CD14-positive monocyte (primary cell): ENCODE results near the gene SETDB1. TPM values are rescaled to one million over a fixed set of nuclear protein-coding genes. Genes with fewer than 3 reads are reported as not detected.
A peak's percentile ranks its signal among the peaks of the same experiment; 100 is the strongest.

Experiments
- DNase-seq, 3 donors: peaks; one replicate each; pipeline ENCODE4 v3.0.0-alpha.2; 2011 to 2022
- H2AFZ ChIP-seq: 2 replicates; pipeline ENCODE4 v1.6.0; 2012; ENCODE audit warnings: mild to moderate bottlenecking, low read depth, low read length, inconsistent platforms; ENCODE audit not compliant: insufficient read depth, poor library complexity, severe bottlenecking
- H3K27ac ChIP-seq, 2 donors: 1 replicate in 1 of 2; 2 replicates in 1 of 2; pipeline ENCODE4 v1.5.1; 2012 to 2013; ENCODE audit warnings: low read length in 2 of 2, control low read depth in 1 of 2, inconsistent platforms in 1 of 2, low read depth in 1 of 2, mild to moderate bottlenecking in 1 of 2
- H3K27me3 ChIP-seq, 2 donors: one replicate each; pipeline versions ENCODE4 v1.6.0 to v1.6.1; 2011 to 2013; ENCODE audit warnings: low read length in 2 of 2; ENCODE audit not compliant: control insufficient read depth in 2 of 2, insufficient read depth in 2 of 2
- H3K36me3 ChIP-seq, 2 donors: replicated peaks in 1 of 2; 1 replicate in 1 of 2; 2 replicates in 1 of 2; pipeline versions ENCODE4 v1.5.1 to v1.6.1; 2012 to 2013; ENCODE audit warnings: low read length in 2 of 2, control low read depth in 1 of 2, inconsistent platforms in 1 of 2, mild to moderate bottlenecking in 1 of 2; ENCODE audit not compliant: insufficient read depth in 2 of 2, control insufficient read depth in 1 of 2
- H3K4me1 ChIP-seq, 2 donors: 1 replicate in 1 of 2; 2 replicates in 1 of 2; pipeline versions ENCODE4 v1.5.1 to v1.6.1; 2012 to 2013; ENCODE audit warnings: low read length in 2 of 2, control low read depth in 1 of 2, inconsistent platforms in 1 of 2, mild to moderate bottlenecking in 1 of 2, moderate library complexity in 1 of 2; ENCODE audit not compliant: insufficient read depth in 2 of 2, control insufficient read depth in 1 of 2
- H3K4me2 ChIP-seq: replicated peaks from 2 replicates; pipeline ENCODE3; 2012; ENCODE audit warnings: low read length, moderate library complexity, mild to moderate bottlenecking; ENCODE audit not compliant: poor library complexity, severe bottlenecking; ENCODE audit errors: extremely low read depth
- H3K4me3 ChIP-seq, 3 experiments: fragments of 200-600 bp in 1 of 3; sonication (generic) in 1 of 3; replicated peaks in 1 of 3; 1 replicate in 2 of 3; 2 replicates in 1 of 3; pipeline ENCODE4 v1.5.1; 2011 to 2013; ENCODE audit warnings: low read length in 3 of 3, mild to moderate bottlenecking in 3 of 3, control low read depth in 2 of 3, low read depth in 2 of 3, inconsistent platforms in 1 of 3, moderate library complexity in 1 of 3
- H3K79me2 ChIP-seq: 2 replicates; pipeline ENCODE4 v1.6.0; 2012; ENCODE audit warnings: mild to moderate bottlenecking, control low read depth, inconsistent platforms, low read length, moderate library complexity; ENCODE audit not compliant: insufficient read depth
- H3K9ac ChIP-seq: 2 replicates; pipeline ENCODE4 v1.6.0; 2017; ENCODE audit warnings: low read length, mild to moderate bottlenecking; ENCODE audit not compliant: insufficient read depth, poor library complexity, severe bottlenecking
- H3K9me3 ChIP-seq, 2 donors: replicated peaks in 1 of 2; 1 replicate in 1 of 2; 2 replicates in 1 of 2; pipeline versions ENCODE4 v1.5.1 to v1.6.1; 2012 to 2013; ENCODE audit warnings: low read length in 2 of 2, control low read depth in 1 of 2; ENCODE audit not compliant: control insufficient read depth in 1 of 2, insufficient read depth in 1 of 2
- H4K20me1 ChIP-seq: 2 replicates; pipeline ENCODE4 v1.6.0; 2012; ENCODE audit warnings: mild to moderate bottlenecking, low read length, control low read depth, moderate library complexity; ENCODE audit not compliant: insufficient read depth
- H3K27ac Mint-ChIP-seq, 7 donors: one replicate each; pipeline ENCODE4 v1.8.0; 2020; ENCODE audit warnings: mild to moderate bottlenecking in 7 of 7, mixed read lengths in 7 of 7, moderate library complexity in 6 of 7, inconsistent platforms in 2 of 7
- H3K27me3 Mint-ChIP-seq, 3 donors: one replicate each; pipeline ENCODE4 v1.8.0; 2021 to 2022; ENCODE audit warnings: low read depth in 3 of 3, mild to moderate bottlenecking in 3 of 3, mixed read lengths in 3 of 3, moderate library complexity in 3 of 3, inconsistent platforms in 1 of 3
- H3K36me3 Mint-ChIP-seq, 2 donors: one replicate each; pipeline ENCODE4 v1.8.0; 2020; ENCODE audit warnings: mixed read lengths in 2 of 2, inconsistent platforms in 1 of 2, mild to moderate bottlenecking in 1 of 2
- H3K4me1 Mint-ChIP-seq: one replicate; pipeline ENCODE4 v1.8.0; 2020; ENCODE audit warnings: mild to moderate bottlenecking, mixed read lengths
- H3K4me3 Mint-ChIP-seq, 2 donors: one replicate each; pipeline ENCODE4 v1.8.0; 2020; ENCODE audit warnings: mild to moderate bottlenecking in 2 of 2, mixed read lengths in 2 of 2, moderate library complexity in 1 of 2
- H3K9me3 Mint-ChIP-seq, 7 donors: one replicate each; pipeline ENCODE4 v1.8.0; 2020 to 2022; ENCODE audit warnings: mixed read lengths in 7 of 7, mild to moderate bottlenecking in 6 of 7, moderate library complexity in 6 of 7, inconsistent platforms in 2 of 7
- CTCF ChIP-seq: fragments of 200-600 bp; IDR thresholded peaks from one replicate; pipeline ENCODE4 v1.8.0; 2022; ENCODE audit warnings: antibody characterized with exemption, mild to moderate bottlenecking
- WGBS: methylation state at CpG from one replicate; pipeline ENCODE4 v1.1.5; 2013; ENCODE audit warnings: missing lambda C conversion rate; ENCODE audit not compliant: insufficient coverage; 5-methylcytosine and 5-hydroxymethylcytosine counted together
- intact Hi-C, 2 donors: fragments of 100-400 bp; cut with micrococcal nuclease; formaldehyde crosslinking; loops; one replicate each; pipeline versions ENCODE4 v1.15.0 to v1.15.1; 2023
- polyA plus RNA-seq, 3 donors: library from polyadenylated mRNA; depleted of rRNA in 1 of 3; unstranded in 2 of 3; stranded (reverse) in 1 of 3; fragments of 300-500 nt in 2 of 3; fragments of >200 nt in 1 of 3; fragmentation: Illumina TruSeq in 2 of 3; gene quantifications; 1 replicate in 2 of 3; 2 replicates in 1 of 3; pipeline ENCODE4 v1.2.3, GENCODE V29; 2012 to 2021

The SETDB1 gene
- polyA plus RNA-seq, 3 donors, result 13.9 to 69.4 (median 15.5) TPM

- H3K4me3 ChIP-seq, result no peak within 1 kb of the TSS
- Mint-ChIP-seq H3K36me3 (no peaks in the 10 kb centered on the region), H3K9me3 (peaks cover 0 to 2% (median 0%) of the 10 kb centered on the region in 7 donors), H3K27me3 (peaks cover 2 to 5% (median 3%) of the 10 kb centered on the region in 3 donors), H3K4me3 (no peak within 1 kb of the TSS), H3K27ac (peak within 1 kb of the TSS in 1 of 7 donors; percentile 46), H3K4me1 (peaks cover 17% of the 10 kb centered on the region)
- peaks cover 0 to 2% of the 10 kb centered on the region in 2 donors for H3K4me1 ChIP-seq
- H2AFZ ChIP-seq, result no peak within 1 kb of the TSS
- no peaks in the 10 kb centered on the region for H3K9me3 ChIP-seq
- intact Hi-C loops, result no loop called here
- no peaks in the 10 kb centered on the region for H3K36me3 ChIP-seq
- no peak for DNase-seq
- H3K79me2 ChIP-seq, result no peaks in the 10 kb centered on the region
- TF ChIP-seq CTCF, result no peak
- H3K27ac ChIP-seq, result no peak within 1 kb of the TSS
- no peaks in the 10 kb centered on the region for H3K27me3 ChIP-seq
- H3K4me2 ChIP-seq, result no peak within 1 kb of the TSS
- H4K20me1 ChIP-seq, result no peaks in the 10 kb centered on the region
- no peak within 1 kb of the TSS for H3K9ac ChIP-seq
- 100% methylated on average over 1 of the region's 3 CpGs for WGBS
Measured at GRCh38 chr1:150887018-150887417, 39.1 kb upstream of the SETDB1 start, which contains the start of gene CTXND2. Gene CTXND2, plus strand, starts transcription at chr1:150887136. Its CDS starts 25,179 bp downstream, at chr1:150912315.

GRCh38 chr1:150888727-150889126 lies 37.4 kb upstream of the SETDB1 start:
- no peak overlapping the region for H3K4me3 ChIP-seq
- no peaks in the 10 kb centered on the region for H3K36me3 ChIP-seq
- H3K4me1 Mint-ChIP-seq, result peaks cover 11% of the 10 kb centered on the region
- no peaks in the 10 kb centered on the region for H3K9me3 ChIP-seq
- H3K4me2 ChIP-seq, result no peak overlapping the region
- H3K4me3 Mint-ChIP-seq, result no peak overlapping the region
- peaks cover 3 to 5% (median 3%) of the 10 kb centered on the region in 3 donors for H3K27me3 Mint-ChIP-seq
- no peak overlapping the region for H2AFZ ChIP-seq
- no peak for DNase-seq
- H3K79me2 ChIP-seq, result no peaks in the 10 kb centered on the region
- H3K9ac ChIP-seq, result no peak overlapping the region
- intact Hi-C loops, result no loop called here
- H3K36me3 Mint-ChIP-seq, result no peaks in the 10 kb centered on the region
- WGBS, result 100% methylated on average over 6 of the region's 8 CpGs
- no peak for TF ChIP-seq CTCF
- no peak overlapping the region for H3K27ac ChIP-seq
- H3K9me3 Mint-ChIP-seq, result peaks cover 0 to 2% (median 0%) of the 10 kb centered on the region in 7 donors
- H3K4me1 ChIP-seq, result no peaks in the 10 kb centered on the region
- no peaks in the 10 kb centered on the region for H4K20me1 ChIP-seq
- H3K27me3 ChIP-seq, result no peaks in the 10 kb centered on the region
- no peak overlapping the region for H3K27ac Mint-ChIP-seq
